Lung (tissue), 12 donors: ENCODE data around the gene DNAJC11. TPM values are rescaled to one million over a fixed set of nuclear protein-coding genes. Genes with fewer than 3 reads are reported as not detected.

Experiments used
- ATAC-seq: fragments of 200-7000 bp; cut with Tn5 transposase; one replicate; pipeline ENCODE4 v1.9.1; 2020; ENCODE audit warnings: moderate number of reproducible peaks; ENCODE audit not compliant: insufficient read depth, low FRiP score
- DNase-seq, 3 donors: peaks; one replicate each; pipeline ENCODE4 v3.0.0-alpha.2; 2013 to 2017
- H3K27ac ChIP-seq, 2 donors: one replicate each; pipeline ENCODE4 v1.5.1; 2013; ENCODE audit warnings: mild to moderate bottlenecking in 2 of 2, moderate library complexity in 2 of 2, control low read depth in 1 of 2, inconsistent platforms in 1 of 2, low read depth in 1 of 2, low read length in 1 of 2
- H3K27me3 ChIP-seq, 3 donors: one replicate each; pipeline ENCODE4 v1.5.1; 2013; ENCODE audit warnings: low read length in 2 of 3; ENCODE audit not compliant: control insufficient read depth in 3 of 3, insufficient read depth in 3 of 3
- H3K36me3 ChIP-seq, 4 donors: one replicate each; pipeline ENCODE4 v1.5.1; 2013; ENCODE audit warnings: low read length in 4 of 4, mild to moderate bottlenecking in 1 of 4, moderate library complexity in 1 of 4; ENCODE audit not compliant: control insufficient read depth in 4 of 4, insufficient read depth in 4 of 4
- H3K4me1 ChIP-seq, 5 donors: one replicate each; pipeline ENCODE4 v1.5.1; 2013; ENCODE audit warnings: low read length in 5 of 5, mild to moderate bottlenecking in 2 of 5, moderate library complexity in 1 of 5; ENCODE audit not compliant: control insufficient read depth in 5 of 5, insufficient read depth in 5 of 5
- H3K4me3 ChIP-seq: one replicate; pipeline ENCODE4 v1.5.1; 2013; ENCODE audit warnings: mild to moderate bottlenecking, control low read depth, moderate library complexity
- H3K9ac ChIP-seq, 2 donors: one replicate each; pipeline ENCODE4 v1.5.1; 2013; ENCODE audit warnings: low read length in 2 of 2, control low read depth in 1 of 2; ENCODE audit not compliant: insufficient read depth in 1 of 2
- H3K9me3 ChIP-seq, 4 donors: one replicate each; pipeline ENCODE4 v1.5.1; 2013; ENCODE audit warnings: low read length in 3 of 4, mild to moderate bottlenecking in 1 of 4, moderate library complexity in 1 of 4; ENCODE audit not compliant: control insufficient read depth in 4 of 4, insufficient read depth in 3 of 4
- WGBS, 2 donors: extraction: QIAGEN DNeasy Blood & Tissue Kit; methylation state at CpG; one replicate each; pipeline ENCODE4 v1.1.7; 2013; 5-methylcytosine and 5-hydroxymethylcytosine counted together
- polyA plus RNA-seq, 2 donors: library from polyadenylated mRNA; stranded (reverse); fragments of 200-250 nt; gene quantifications; one replicate each; pipeline ENCODE4 v1.2.1, GENCODE V29; 2013
- total RNA-seq, 2 donors: library from RNA; depleted of rRNA in 1 of 2; stranded (reverse); fragments of >200 nt in 1 of 2; gene quantifications; one replicate each; pipeline ENCODE4 v1.2.1, GENCODE V29; 2014 to 2021
- TF ChIP-seq, protein P1 (sequence below): IDR thresholded peaks from 2 replicates; pipeline ENCODE4 v1.5.1; 2012; ENCODE audit warnings: mild to moderate bottlenecking; ENCODE audit errors: control extremely low read depth, extremely low read depth
- donor health status: control.
- donor health status: control.
- donor health status: Bipolar disorder and iron deficiency.
- donor health status: healthy.
- donor health status: DM: yes; HTN: yes; CAD: no.

Gene DNAJC11
- total and polyA plus RNA-seq, 4 donors: 18.6 to 43.0 (median 30.4) TPM

DNA sequence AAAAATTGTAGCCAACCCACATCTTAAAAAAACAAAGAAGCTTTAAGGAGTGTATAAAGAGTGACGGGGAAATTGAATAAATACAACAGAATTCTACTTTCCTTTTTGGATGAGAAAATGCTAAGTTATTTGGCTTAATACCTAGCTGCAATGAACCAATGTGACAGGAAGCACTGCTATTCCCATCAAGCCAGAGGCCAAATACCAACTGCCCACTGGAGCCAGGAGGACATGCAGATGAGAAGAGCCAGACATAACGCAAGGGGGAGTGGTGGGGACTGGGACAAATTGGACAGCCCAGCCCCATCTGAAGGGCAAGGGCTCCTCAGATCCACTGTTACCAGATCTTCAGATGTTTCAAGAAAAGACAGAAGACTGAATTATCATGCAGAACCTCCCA is 25.7 kb downstream of the DNAJC11 start:
- 96 to 100% methylated on average over 2 of the region's 2 CpGs for WGBS, 2 donors
- H3K9me3 ChIP-seq: no peaks in the 10 kb centered on the region
- H3K27me3 ChIP-seq: no peaks in the 10 kb centered on the region
- no peak overlapping the region for H3K4me3 ChIP-seq
- peaks cover 7 to 27% (median 21%) of the 10 kb centered on the region in 4 donors for H3K36me3 ChIP-seq
- TF ChIP-seq, protein P1, sequence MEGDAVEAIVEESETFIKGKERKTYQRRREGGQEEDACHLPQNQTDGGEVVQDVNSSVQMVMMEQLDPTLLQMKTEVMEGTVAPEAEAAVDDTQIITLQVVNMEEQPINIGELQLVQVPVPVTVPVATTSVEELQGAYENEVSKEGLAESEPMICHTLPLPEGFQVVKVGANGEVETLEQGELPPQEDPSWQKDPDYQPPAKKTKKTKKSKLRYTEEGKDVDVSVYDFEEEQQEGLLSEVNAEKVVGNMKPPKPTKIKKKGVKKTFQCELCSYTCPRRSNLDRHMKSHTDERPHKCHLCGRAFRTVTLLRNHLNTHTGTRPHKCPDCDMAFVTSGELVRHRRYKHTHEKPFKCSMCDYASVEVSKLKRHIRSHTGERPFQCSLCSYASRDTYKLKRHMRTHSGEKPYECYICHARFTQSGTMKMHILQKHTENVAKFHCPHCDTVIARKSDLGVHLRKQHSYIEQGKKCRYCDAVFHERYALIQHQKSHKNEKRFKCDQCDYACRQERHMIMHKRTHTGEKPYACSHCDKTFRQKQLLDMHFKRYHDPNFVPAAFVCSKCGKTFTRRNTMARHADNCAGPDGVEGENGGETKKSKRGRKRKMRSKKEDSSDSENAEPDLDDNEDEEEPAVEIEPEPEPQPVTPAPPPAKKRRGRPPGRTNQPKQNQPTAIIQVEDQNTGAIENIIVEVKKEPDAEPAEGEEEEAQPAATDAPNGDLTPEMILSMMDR: no peak
- ATAC-seq: no peak
- no peak overlapping the region for H3K27ac ChIP-seq
- no peaks in the 10 kb centered on the region for H3K4me1 ChIP-seq
- no peak overlapping the region for H3K9ac ChIP-seq
- DNase-seq: no peak

DNA sequence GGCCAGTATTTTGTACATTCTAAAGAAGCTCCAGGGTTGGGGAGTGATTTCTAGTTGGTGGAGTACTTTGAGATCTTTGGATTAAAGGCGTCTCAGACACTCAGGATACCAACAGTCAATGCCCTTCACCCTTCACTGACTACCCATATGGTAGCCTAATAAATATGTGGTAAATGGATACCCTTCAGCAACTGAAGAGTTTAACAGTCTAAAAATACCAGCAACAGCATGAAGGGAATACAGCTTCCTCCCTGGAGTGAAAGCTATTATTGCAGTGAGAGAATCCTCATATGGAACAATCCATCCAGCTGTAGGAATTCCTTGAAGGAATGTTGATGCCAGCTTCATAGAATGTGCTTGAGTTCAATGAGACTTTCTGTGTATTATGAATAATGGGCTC is 26.8 kb downstream of the DNAJC11 start:
- no peaks in the 10 kb centered on the region for H3K9me3 ChIP-seq
- TF ChIP-seq, protein P1: no peak
- no peaks in the 10 kb centered on the region for H3K4me1 ChIP-seq
- H3K9ac ChIP-seq: no peak overlapping the region
- H3K36me3 ChIP-seq: peaks cover 7 to 27% (median 19%) of the 10 kb centered on the region in 4 donors
- 96% methylated on average over 1 of the region's 1 CpG for WGBS, 2 donors
- no peak overlapping the region for H3K27ac ChIP-seq
- no peaks in the 10 kb centered on the region for H3K27me3 ChIP-seq
- no peak overlapping the region for H3K4me3 ChIP-seq
- DNase-seq (no peak), ATAC-seq (no peak)

DNA sequence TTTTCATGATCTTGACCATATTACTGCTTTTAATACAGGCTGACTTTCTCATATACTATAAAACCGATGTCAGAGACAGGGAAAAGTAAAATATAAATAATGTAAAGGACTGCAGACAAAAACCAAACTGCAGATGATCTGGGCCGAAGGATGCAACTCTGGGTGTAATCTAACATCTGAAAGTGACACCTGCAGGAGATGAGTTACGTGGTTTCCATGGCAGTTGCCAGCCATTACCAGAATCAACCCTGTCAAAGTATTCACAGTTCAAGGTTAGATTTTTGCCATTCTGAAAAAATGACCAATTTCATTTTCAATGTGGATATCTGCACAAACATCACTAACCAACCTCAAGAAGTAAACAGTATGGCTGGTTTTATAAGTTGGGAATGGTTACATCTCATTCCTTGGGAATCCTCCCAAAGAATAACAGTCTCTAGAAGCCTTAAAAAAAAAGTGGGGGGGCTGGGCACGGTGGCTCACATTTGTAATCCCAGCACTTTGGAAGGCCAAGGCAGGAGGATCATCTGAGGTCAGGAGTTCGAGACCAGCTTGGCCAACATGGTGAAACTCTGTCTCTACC is 27.7 kb downstream of the DNAJC11 start:
- H3K27me3 ChIP-seq: no peaks in the 10 kb centered on the region
- WGBS, 2 donors: 93 to 94% methylated on average over 5 of the region's 5 CpGs
- ATAC-seq (no peak), DNase-seq (no peak)
- no peaks in the 10 kb centered on the region for H3K4me1 ChIP-seq
- H3K36me3 ChIP-seq: peaks cover 7 to 23% (median 15%) of the 10 kb centered on the region in 4 donors
- H3K9me3 ChIP-seq: no peaks in the 10 kb centered on the region
- H3K4me3 ChIP-seq: no peak overlapping the region
- no peak overlapping the region for H3K9ac ChIP-seq
- H3K27ac ChIP-seq: no peak overlapping the region
- TF ChIP-seq, protein P1: no peak

DNA sequence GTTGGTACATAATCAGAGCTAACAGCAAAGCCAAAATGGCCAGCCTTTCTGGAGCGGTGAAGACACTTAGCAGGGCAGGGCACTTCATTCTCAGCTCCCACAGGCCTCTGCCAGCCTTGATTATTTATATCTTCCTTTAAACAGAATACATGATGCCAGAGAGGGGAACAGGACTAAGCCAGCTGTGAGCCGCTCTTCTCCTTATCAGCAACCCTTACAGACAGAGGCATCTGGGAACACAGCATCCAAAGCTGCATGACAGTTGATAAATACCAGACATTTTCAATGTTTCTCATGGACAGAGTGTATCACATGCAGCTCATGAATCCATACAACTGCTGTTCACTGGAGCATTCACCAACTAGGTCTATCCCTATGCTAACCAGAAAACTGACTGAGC is 29.1 kb downstream of the DNAJC11 start:
- H3K36me3 ChIP-seq: peaks cover 7 to 17% (median 9%) of the 10 kb centered on the region in 4 donors
- H3K27ac ChIP-seq: peak overlapping the region in 1 of 2 donors; percentile 73
- TF ChIP-seq, protein P1: no peak
- 96 to 100% methylated on average over 2 of the region's 2 CpGs for WGBS, 2 donors
- no peaks in the 10 kb centered on the region for H3K27me3 ChIP-seq
- no peak overlapping the region for H3K9ac ChIP-seq
- H3K9me3 ChIP-seq: no peaks in the 10 kb centered on the region
- no peak overlapping the region for H3K4me3 ChIP-seq
- ATAC-seq (no peak), DNase-seq (no peak)
- peaks cover 0 to 3% (median 0%) of the 10 kb centered on the region in 5 donors for H3K4me1 ChIP-seq
